ENCODE data around the gene DMBX1. TPM values are rescaled to one million over a fixed set of nuclear protein-coding genes. Genes with fewer than 3 reads are reported as not detected.

DMBX1 gene
- total and polyA plus RNA-seq, 4 donors, result not detected

- 54% methylated on average over 5 of the region's 5 CpGs for WGBS
- Histone ChIP-seq H3K9ac (ENCODE audit: low read depth in 1 of 2, low read length in 2 of 2) (no peak overlapping the region), H3K9me3 (ENCODE audit: control insufficient read depth in 4 of 4, low read length in 3 of 4) (no peaks in the 10 kb centered on the region), H3K4me1 (ENCODE audit: control insufficient read depth in 4 of 4, insufficient read depth in 4 of 4, low read length in 3 of 4) (peaks cover under 1 to 6% (median 4%) of the 10 kb centered on the region in 4 donors), H3K27ac (ENCODE audit: low read depth in 1 of 2, low read length in 2 of 2) (no peak overlapping the region), H3K27me3 (ENCODE audit: control insufficient read depth in 4 of 4, insufficient read depth in 4 of 4, low read length in 3 of 4) (peaks cover 0 to 3% (median under 1%) of the 10 kb centered on the region in 4 donors), H3K4me3 (ENCODE audit: low read depth in 1 of 3, low read length in 3 of 3) (no peak overlapping the region), H3K36me3 (ENCODE audit: control insufficient read depth in 4 of 4, insufficient read depth in 3 of 4, low read depth in 1 of 4, low read length in 3 of 4) (no peaks in the 10 kb centered on the region)
- no peak for DNase-seq (ENCODE audit: low spot score)
- TF ChIP-seq HNF4A (conservative IDR thresholded peaks at IDR 0.05), result no peak
These were observed 27.7 kb upstream of the DMBX1 start for GRCh38 chr1:46461809-46462448.

DNA sequence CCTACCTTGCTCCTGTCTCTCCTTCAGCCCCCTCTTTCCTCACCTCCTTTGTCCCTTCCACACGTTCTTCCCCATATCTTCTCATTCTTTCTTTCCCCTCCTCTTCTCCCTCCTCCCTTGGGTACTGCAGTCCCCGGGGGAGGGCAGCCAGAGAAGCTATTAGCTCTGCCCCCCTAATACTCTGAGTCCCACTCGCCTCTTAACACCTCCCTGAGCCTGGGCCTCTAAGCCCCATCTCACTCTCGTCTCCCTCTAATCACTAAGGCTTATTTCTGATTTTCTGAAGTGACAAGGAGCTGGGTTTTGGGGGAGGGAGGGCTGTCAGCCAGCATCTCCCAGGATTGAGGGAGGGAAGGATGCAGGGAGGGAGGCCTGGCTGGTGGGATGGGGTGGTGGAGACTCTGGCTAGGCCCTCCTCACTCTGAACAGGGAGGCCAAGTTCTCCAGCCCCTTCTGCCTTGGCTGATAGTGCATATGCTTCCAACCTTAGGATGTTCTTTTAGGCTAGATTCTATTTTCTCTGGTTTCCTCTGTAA, 25.6 kb upstream of the DMBX1 start:
- H3K4me3 ChIP-seq (ENCODE audit: low read depth in 1 of 3, low read length in 3 of 3), result no peak overlapping the region
- H3K27me3 ChIP-seq (ENCODE audit: control insufficient read depth in 4 of 4, insufficient read depth in 4 of 4, low read length in 3 of 4), result peaks cover 0 to 10% (median 4%) of the 10 kb centered on the region in 4 donors
- 76% methylated on average over 4 of the region's 4 CpGs for WGBS
- H3K4me1 ChIP-seq (ENCODE audit: control insufficient read depth in 4 of 4, insufficient read depth in 4 of 4, low read length in 3 of 4), result peaks cover 2 to 9% (median 6%) of the 10 kb centered on the region in 4 donors
- TF ChIP-seq YY1 (IDR thresholded peaks at IDR 0.05), result no peak
- TF ChIP-seq ATF3 (IDR thresholded peaks at IDR 0.05), result no peak
- TF ChIP-seq CTCF (IDR thresholded peaks at IDR 0.05; ENCODE audit: low read depth, low read length, missing input control), result no peak
- no peak for TF ChIP-seq EGR1 (IDR thresholded peaks at IDR 0.05; ENCODE audit: low read depth in 2 of 2)
- TF ChIP-seq FOXA1 (IDR thresholded peaks at IDR 0.05), result no peak
- TF ChIP-seq, protein P1, sequence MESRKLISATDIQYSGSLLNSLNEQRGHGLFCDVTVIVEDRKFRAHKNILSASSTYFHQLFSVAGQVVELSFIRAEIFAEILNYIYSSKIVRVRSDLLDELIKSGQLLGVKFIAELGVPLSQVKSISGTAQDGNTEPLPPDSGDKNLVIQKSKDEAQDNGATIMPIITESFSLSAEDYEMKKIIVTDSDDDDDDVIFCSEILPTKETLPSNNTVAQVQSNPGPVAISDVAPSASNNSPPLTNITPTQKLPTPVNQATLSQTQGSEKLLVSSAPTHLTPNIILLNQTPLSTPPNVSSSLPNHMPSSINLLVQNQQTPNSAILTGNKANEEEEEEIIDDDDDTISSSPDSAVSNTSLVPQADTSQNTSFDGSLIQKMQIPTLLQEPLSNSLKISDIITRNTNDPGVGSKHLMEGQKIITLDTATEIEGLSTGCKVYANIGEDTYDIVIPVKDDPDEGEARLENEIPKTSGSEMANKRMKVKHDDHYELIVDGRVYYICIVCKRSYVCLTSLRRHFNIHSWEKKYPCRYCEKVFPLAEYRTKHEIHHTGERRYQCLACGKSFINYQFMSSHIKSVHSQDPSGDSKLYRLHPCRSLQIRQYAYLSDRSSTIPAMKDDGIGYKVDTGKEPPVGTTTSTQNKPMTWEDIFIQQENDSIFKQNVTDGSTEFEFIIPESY (IDR thresholded peaks at IDR 0.05), result no peak
- TF ChIP-seq RAD21 (IDR thresholded peaks at IDR 0.05), result no peak
- no peak for TF ChIP-seq GABPA (IDR thresholded peaks at IDR 0.05 in 1 of 2, conservative IDR thresholded peaks at IDR 0.05 in 1 of 2)
- TF ChIP-seq, protein P2, sequence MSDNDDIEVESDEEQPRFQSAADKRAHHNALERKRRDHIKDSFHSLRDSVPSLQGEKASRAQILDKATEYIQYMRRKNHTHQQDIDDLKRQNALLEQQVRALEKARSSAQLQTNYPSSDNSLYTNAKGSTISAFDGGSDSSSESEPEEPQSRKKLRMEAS (IDR thresholded peaks at IDR 0.05), result no peak
- TF ChIP-seq SP1 (IDR thresholded peaks at IDR 0.05), result no peak
- no peak for TF ChIP-seq FOXA2 (IDR thresholded peaks at IDR 0.05)
- no peak overlapping the region for H3K9ac ChIP-seq (ENCODE audit: low read depth in 1 of 2, low read length in 2 of 2)
- no peak overlapping the region for H3K27ac ChIP-seq (ENCODE audit: low read depth in 1 of 2, low read length in 2 of 2)
- no peaks in the 10 kb centered on the region for H3K9me3 ChIP-seq (ENCODE audit: control insufficient read depth in 4 of 4, low read length in 3 of 4)
- no peaks in the 10 kb centered on the region for H3K36me3 ChIP-seq (ENCODE audit: control insufficient read depth in 4 of 4, insufficient read depth in 3 of 4, low read depth in 1 of 4, low read length in 3 of 4)
- no peak for DNase-seq (ENCODE audit: low spot score)

- Histone ChIP-seq H3K36me3 (ENCODE audit: control insufficient read depth in 4 of 4, insufficient read depth in 3 of 4, low read depth in 1 of 4, low read length in 3 of 4) (no peaks in the 10 kb centered on the region), H3K27me3 (ENCODE audit: control insufficient read depth in 4 of 4, insufficient read depth in 4 of 4, low read length in 3 of 4) (peaks cover 0 to 10% (median 4%) of the 10 kb centered on the region in 4 donors), H3K9me3 (ENCODE audit: control insufficient read depth in 4 of 4, low read length in 3 of 4) (no peaks in the 10 kb centered on the region), H3K9ac (ENCODE audit: low read depth in 1 of 2, low read length in 2 of 2) (no peak overlapping the region), H3K4me1 (ENCODE audit: control insufficient read depth in 4 of 4, insufficient read depth in 4 of 4, low read length in 3 of 4) (peaks cover 2 to 9% (median 6%) of the 10 kb centered on the region in 4 donors), H3K27ac (ENCODE audit: low read depth in 1 of 2, low read length in 2 of 2) (no peak overlapping the region), H3K4me3 (ENCODE audit: low read depth in 1 of 3, low read length in 3 of 3) (no peak overlapping the region)
- TF ChIP-seq FOXA2 (IDR thresholded peaks at IDR 0.05) (no peak), GABPA (IDR thresholded peaks at IDR 0.05 in 1 of 2, conservative IDR thresholded peaks at IDR 0.05 in 1 of 2) (no peak), REST (IDR thresholded peaks at IDR 0.05) (no peak), HNF4A (conservative IDR thresholded peaks at IDR 0.05) (no peak), JUND (IDR thresholded peaks at IDR 0.05) (no peak), HNF4G (IDR thresholded peaks at IDR 0.05) (no peak), FOXA1 (IDR thresholded peaks at IDR 0.05) (no peak), EGR1 (IDR thresholded peaks at IDR 0.05; ENCODE audit: low read depth in 2 of 2) (no peak)
- TF ChIP-seq, protein P1 (IDR thresholded peaks at IDR 0.05), result no peak
- WGBS, result 93% methylated on average over 3 of the region's 3 CpGs
- DNase-seq (ENCODE audit: low spot score), result no peak
These were observed 24.7 kb upstream of the DMBX1 start for GRCh38 chr1:46464915-46465314.
